Bronchial epithelial cell (primary cell): ENCODE measurements around the gene SLC16A3. TPM values are rescaled to one million over a fixed set of nuclear protein-coding genes. Genes with fewer than 3 reads are reported as not detected.

ENCODE experiments used
- DNase-seq: peaks from one replicate; pipeline ENCODE4 v3.0.0-alpha.2; 2010; ENCODE audit warnings: low read depth
- FAIRE-seq: peaks from 2 replicates; lab custom pipeline; 2011; peaks lifted over from hg19 to GRCh38; lab: Jason Lieb, UNC
- H3K27me3 ChIP-seq: 2 replicates; pipeline ENCODE4 v1.5.1; 2011; ENCODE audit warnings: low read length; ENCODE audit not compliant: control insufficient read depth, insufficient read depth
- H3K36me3 ChIP-seq: 2 replicates; pipeline ENCODE4 v1.5.1; 2011; ENCODE audit warnings: low read length; ENCODE audit not compliant: control insufficient read depth, insufficient read depth
- H3K4me3 ChIP-seq: 2 replicates; pipeline ENCODE4 v1.5.1; 2011; ENCODE audit warnings: mild to moderate bottlenecking, low read depth, low read length, control low read depth
- CTCF ChIP-seq: IDR thresholded peaks from 2 replicates; pipeline ENCODE4 v1.5.1; 2011; ENCODE audit warnings: mild to moderate bottlenecking, moderate library complexity, low read length, control low read depth, inconsistent platforms; ENCODE audit not compliant: insufficient read depth, severe bottlenecking
- total RNA-seq: library from RNA; depleted of rRNA; stranded (reverse); fragments of >200 nt; gene quantifications from 2 replicates; pipeline ENCODE4 v1.2.1, GENCODE V29; 2014

SLC16A3 gene
- total RNA-seq, 1 donor from 2014 or later = 162 TPM

DNA sequence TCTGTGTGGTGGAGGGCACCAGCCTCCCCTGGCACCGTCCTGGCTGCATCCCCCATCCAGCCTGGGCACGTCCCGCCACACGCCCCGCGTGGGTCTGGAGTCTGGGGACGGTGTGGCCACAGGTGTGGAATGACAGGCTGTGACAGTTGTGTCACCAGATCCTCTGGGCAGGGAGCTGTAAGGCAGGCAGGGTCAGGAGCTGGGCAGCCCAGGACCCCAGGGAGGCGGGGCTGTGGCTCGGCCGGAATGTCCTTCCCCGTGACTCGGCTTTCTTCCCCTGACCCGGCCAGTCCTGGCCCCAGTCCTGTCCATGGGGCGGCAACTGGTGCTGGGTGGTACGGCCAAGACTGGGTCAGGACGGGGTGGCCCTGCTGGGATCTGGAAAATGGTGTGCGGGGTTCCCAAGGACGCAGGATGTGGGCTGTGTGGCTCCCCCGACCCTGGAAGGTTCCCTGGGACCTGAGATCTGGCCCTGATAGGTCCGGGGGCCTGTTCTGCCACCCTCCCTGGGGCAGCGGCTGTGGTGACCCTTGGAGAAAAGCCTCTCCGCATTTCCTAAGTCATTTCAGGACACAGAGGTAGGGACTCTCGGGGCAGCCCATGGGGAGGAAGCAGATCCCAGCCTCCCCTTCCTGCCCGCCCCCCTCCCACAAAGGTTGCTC lies 3.3 kb upstream of the SLC16A3 start:
- FAIRE-seq (no peak), DNase-seq (no peak)
- no peak for TF ChIP-seq CTCF
- Histone ChIP-seq H3K27me3 (no peaks in the 10 kb centered on the region), H3K36me3 (no peaks in the 10 kb centered on the region), H3K4me3 (no peak overlapping the region)

- no peak for TF ChIP-seq CTCF
- FAIRE-seq = no peak
- DNase-seq = no peak
These were observed 2.6 kb upstream of the SLC16A3 start for GRCh38 chr17:82226146-82226808.

GRCh38 chr17:82226809-82227628 lies 1.8 kb upstream of the SLC16A3 start:
- Histone ChIP-seq H3K36me3 (no peaks in the 10 kb centered on the region), H3K27me3 (no peaks in the 10 kb centered on the region), H3K4me3 (no peak overlapping the region)
- no peak for DNase-seq
- no peak for FAIRE-seq
- TF ChIP-seq CTCF = no peak

More at GRCh38 chr17:82226146-82226808, 2.6 kb upstream of the SLC16A3 start:
- Histone ChIP-seq H3K4me3 (no peak overlapping the region), H3K36me3 (no peaks in the 10 kb centered on the region), H3K27me3 (no peaks in the 10 kb centered on the region)

GRCh38 chr17:82227629-82228277 lies 1.1 kb upstream of the SLC16A3 start:
- no peak for DNase-seq
- no peaks in the 10 kb centered on the region for H3K27me3 ChIP-seq
- no peaks in the 10 kb centered on the region for H3K36me3 ChIP-seq
- no peak for TF ChIP-seq CTCF
- no peak for FAIRE-seq
- peak overlapping the region; percentile 89 for H3K4me3 ChIP-seq

DNA sequence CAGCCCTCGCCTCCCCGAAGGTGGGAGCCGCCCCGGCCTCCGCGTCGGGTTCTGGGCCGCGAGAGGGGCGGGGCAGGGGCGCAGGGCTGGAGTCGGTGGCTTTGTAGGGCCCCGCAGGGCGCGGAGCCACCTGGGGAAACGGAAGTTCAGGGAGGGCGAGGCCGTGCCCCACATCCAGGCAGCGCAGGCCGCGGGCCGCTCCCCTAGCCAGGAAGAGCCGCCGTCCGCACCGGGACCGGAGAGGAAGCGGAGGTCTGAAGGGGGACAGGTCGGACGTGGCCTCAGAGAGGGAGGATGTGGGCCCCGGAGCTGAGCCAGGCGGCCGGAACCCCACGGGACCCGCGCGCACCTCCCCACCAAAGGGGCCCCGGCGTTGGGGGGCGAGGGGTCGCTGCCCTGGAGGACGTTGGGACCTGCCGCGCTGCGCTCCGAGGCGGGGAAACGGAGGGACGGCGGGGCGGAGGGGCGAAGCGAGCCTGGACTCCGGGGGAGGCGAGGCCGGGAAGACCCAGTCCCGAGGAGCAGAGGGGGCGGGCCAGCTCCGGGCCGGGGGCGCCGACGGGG lies 482 bp upstream of the SLC16A3 start:
- no peaks in the 10 kb centered on the region for H3K27me3 ChIP-seq
- peak overlapping the region; percentile 89 for H3K4me3 ChIP-seq
- no peak for TF ChIP-seq CTCF
- FAIRE-seq (no peak), DNase-seq (no peak)
- H3K36me3 ChIP-seq = peaks cover 5% of the 10 kb centered on the region
